Measurements from ENCODE around the gene PRDM2. TPM values are rescaled to one million over a fixed set of nuclear protein-coding genes. Genes with fewer than 3 reads are reported as not detected.
"Not testable (repeated sequence)": the region's sequence is repeated elsewhere in the genome, so short reads cannot be mapped to it uniquely, and the experiment has no call there.

PRDM2 gene
- total and polyA plus RNA-seq, 4 donors, result 11.1 to 58.7 (median 38.2) TPM

- no peaks in the 10 kb centered on the region for H3K4me1 ChIP-seq (ENCODE audit: control insufficient read depth in 1 of 2, insufficient read depth in 2 of 2, low read length in 2 of 2)
- intact Hi-C loops (cut with DNase I), result no loop called here
- 57 to 75% methylated on average over 5 of the region's 5 CpGs for WGBS, 2 donors
- no peak for ATAC-seq (ENCODE audit: low FRiP score)
- DNase-seq, result no peak
- H3K9me3 ChIP-seq (ENCODE audit: control insufficient read depth, low read length), result no peaks in the 10 kb centered on the region
- no peak overlapping the region for H3K4me3 ChIP-seq (ENCODE audit: low read length in 2 of 2)
- H3K36me3 ChIP-seq (ENCODE audit: control insufficient read depth in 1 of 2, insufficient read depth in 2 of 2, low read length in 1 of 2), result no peaks in the 10 kb centered on the region
- no peak overlapping the region for H3K27ac ChIP-seq (ENCODE audit: low read depth in 1 of 2, low read length in 2 of 2)
- no peaks in the 10 kb centered on the region for H3K27me3 ChIP-seq (ENCODE audit: control insufficient read depth in 1 of 2, insufficient read depth in 2 of 2, low read length in 1 of 2)
Measured at GRCh38 chr1:13674377-13674776, 25.6 kb upstream of the PRDM2 start.

- H3K36me3 ChIP-seq (ENCODE audit: control insufficient read depth in 1 of 2, insufficient read depth in 2 of 2, low read length in 1 of 2), result no peaks in the 10 kb centered on the region
- intact Hi-C loops (cut with DNase I), result loop anchor here in 1 of 2 donors (5.0 kb wide), 1 partner anchor 272 kb away; no protein-coding TSS in a partner anchor
- DNase-seq, result no peak
- no peaks in the 10 kb centered on the region for H3K4me1 ChIP-seq (ENCODE audit: control insufficient read depth in 1 of 2, insufficient read depth in 2 of 2, low read length in 2 of 2)
- no peak for ATAC-seq (ENCODE audit: low FRiP score)
- no peak overlapping the region for H3K27ac ChIP-seq (ENCODE audit: low read depth in 1 of 2, low read length in 2 of 2)
- 17% methylated on average over 3 of the region's 3 CpGs for WGBS, 2 donors
- no peak overlapping the region for H3K4me3 ChIP-seq (ENCODE audit: low read length in 2 of 2)
- H3K27me3 ChIP-seq (ENCODE audit: control insufficient read depth in 1 of 2, insufficient read depth in 2 of 2, low read length in 1 of 2), result no peaks in the 10 kb centered on the region
- no peaks in the 10 kb centered on the region for H3K9me3 ChIP-seq (ENCODE audit: control insufficient read depth, low read length)
Measured at GRCh38 chr1:13675151-13675651, 24.8 kb upstream of the PRDM2 start.

GRCh38 chr1:13677896-13678295, 22.1 kb upstream of the PRDM2 start:
- Histone ChIP-seq H3K27ac (ENCODE audit: low read depth in 1 of 2, low read length in 2 of 2) (no peak overlapping the region), H3K4me1 (ENCODE audit: control insufficient read depth in 1 of 2, insufficient read depth in 2 of 2, low read length in 2 of 2) (no peaks in the 10 kb centered on the region), H3K4me3 (ENCODE audit: low read length in 2 of 2) (no peak overlapping the region), H3K36me3 (ENCODE audit: control insufficient read depth in 1 of 2, insufficient read depth in 2 of 2, low read length in 1 of 2) (no peaks in the 10 kb centered on the region), H3K27me3 (ENCODE audit: control insufficient read depth in 1 of 2, insufficient read depth in 2 of 2, low read length in 1 of 2) (no peaks in the 10 kb centered on the region), H3K9me3 (ENCODE audit: control insufficient read depth, low read length) (no peaks in the 10 kb centered on the region)
- DNase-seq, result no peak
- no peak for ATAC-seq (ENCODE audit: low FRiP score)
- intact Hi-C loops (cut with DNase I), result loop anchor here in 1 of 2 donors (5.0 kb wide), 1 partner anchor 269 kb away; no protein-coding TSS in a partner anchor
- 68 to 73% methylated on average over 1 of the region's 1 CpG for WGBS, 2 donors

GRCh38 chr1:13679651-13680050, 20.3 kb upstream of the PRDM2 start:
- ATAC-seq (ENCODE audit: low FRiP score) (no peak), DNase-seq (no peak)
- H3K4me3 ChIP-seq (ENCODE audit: low read length in 2 of 2), result no peak overlapping the region
- intact Hi-C loops (cut with DNase I), result loop anchor here in 1 of 2 donors (5.0 kb wide), 2 partner anchors 143 to 268 kb away; no protein-coding TSS in a partner anchor
- H3K27me3 ChIP-seq (ENCODE audit: control insufficient read depth in 1 of 2, insufficient read depth in 2 of 2, low read length in 1 of 2), result no peaks in the 10 kb centered on the region
- no peak overlapping the region for H3K27ac ChIP-seq (ENCODE audit: low read depth in 1 of 2, low read length in 2 of 2)
- 57 to 60% methylated on average over 3 of the region's 3 CpGs for WGBS, 2 donors
- no peaks in the 10 kb centered on the region for H3K9me3 ChIP-seq (ENCODE audit: control insufficient read depth, low read length)
- H3K36me3 ChIP-seq (ENCODE audit: control insufficient read depth in 1 of 2, insufficient read depth in 2 of 2, low read length in 1 of 2), result no peaks in the 10 kb centered on the region
- no peaks in the 10 kb centered on the region for H3K4me1 ChIP-seq (ENCODE audit: control insufficient read depth in 1 of 2, insufficient read depth in 2 of 2, low read length in 2 of 2)

DNA sequence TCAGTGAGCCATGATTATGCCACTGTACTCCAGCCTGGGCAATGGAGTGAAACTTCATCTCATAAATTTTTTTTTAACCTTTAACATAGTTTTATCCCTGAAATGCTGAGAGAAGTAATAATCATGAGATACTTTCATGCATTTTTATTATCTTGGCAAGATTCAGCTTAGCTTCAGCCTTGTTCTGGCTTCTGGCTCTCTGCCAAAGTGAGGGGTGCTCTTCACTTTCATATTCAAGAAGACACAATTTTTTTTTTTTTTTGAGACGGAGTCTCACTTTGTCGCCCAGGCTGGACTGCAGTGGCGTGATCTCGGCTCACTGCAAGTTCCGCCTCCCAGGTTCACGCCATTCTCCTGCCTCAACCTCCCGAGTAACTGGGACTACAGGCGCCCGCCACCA, 19.4 kb upstream of the PRDM2 start:
- WGBS, 2 donors, result 92 to 94% methylated on average over 7 to 9 of the region's 9 CpGs
- H3K27me3 ChIP-seq (ENCODE audit: control insufficient read depth in 1 of 2, insufficient read depth in 2 of 2, low read length in 1 of 2); H3K27ac ChIP-seq (ENCODE audit: low read depth in 1 of 2, low read length in 2 of 2); ATAC-seq (ENCODE audit: low FRiP score); DNase-seq; H3K4me3 ChIP-seq (ENCODE audit: low read length in 2 of 2); H3K4me1 ChIP-seq (ENCODE audit: control insufficient read depth in 1 of 2, insufficient read depth in 2 of 2, low read length in 2 of 2); H3K36me3 ChIP-seq (ENCODE audit: control insufficient read depth in 1 of 2, insufficient read depth in 2 of 2, low read length in 1 of 2); H3K9me3 ChIP-seq (ENCODE audit: control insufficient read depth, low read length): not testable (repeated sequence)
- intact Hi-C loops (cut with DNase I), result loop anchor here in 1 of 2 donors (5.0 kb wide), 1 partner anchor 142 kb away; no protein-coding TSS in a partner anchor

GRCh38 chr1:13681921-13682320, 18.1 kb upstream of the PRDM2 start:
- intact Hi-C loops (cut with DNase I), result loop anchor here in 1 of 2 donors (5.0 kb wide), 1 partner anchor 140 kb away; no protein-coding TSS in a partner anchor
- H3K27ac ChIP-seq (ENCODE audit: low read depth in 1 of 2, low read length in 2 of 2), result no peak overlapping the region
- ATAC-seq (ENCODE audit: low FRiP score) (no peak), DNase-seq (no peak)
- H3K4me1 ChIP-seq (ENCODE audit: control insufficient read depth in 1 of 2, insufficient read depth in 2 of 2, low read length in 2 of 2), result no peaks in the 10 kb centered on the region
- no peaks in the 10 kb centered on the region for H3K9me3 ChIP-seq (ENCODE audit: control insufficient read depth, low read length)
- no peaks in the 10 kb centered on the region for H3K27me3 ChIP-seq (ENCODE audit: control insufficient read depth in 1 of 2, insufficient read depth in 2 of 2, low read length in 1 of 2)
- no peak overlapping the region for H3K4me3 ChIP-seq (ENCODE audit: low read length in 2 of 2)
- 73 to 86% methylated on average over 1 of the region's 1 CpG for WGBS, 2 donors
- H3K36me3 ChIP-seq (ENCODE audit: control insufficient read depth in 1 of 2, insufficient read depth in 2 of 2, low read length in 1 of 2), result no peaks in the 10 kb centered on the region

DNA sequence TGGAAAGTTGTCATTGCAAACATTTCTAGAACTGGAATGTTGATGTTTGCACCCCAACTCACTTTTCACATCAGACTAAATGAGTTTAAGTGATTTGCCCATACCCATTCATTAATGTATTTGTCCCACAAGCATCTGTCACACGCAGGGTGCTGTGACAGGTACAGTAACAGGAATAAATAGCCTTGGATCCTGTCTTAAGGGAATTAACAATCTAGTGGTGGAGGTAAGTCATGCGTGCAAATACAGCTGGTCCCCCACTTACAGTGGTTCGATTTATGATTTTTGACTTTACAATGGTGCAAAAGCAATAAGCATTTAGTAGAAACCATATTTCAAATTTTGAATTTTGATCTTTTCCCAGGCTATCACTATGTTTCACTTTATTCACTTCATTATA, 17.5 kb upstream of the PRDM2 start:
- DNase-seq, result no peak
- Histone ChIP-seq H3K4me3 (ENCODE audit: low read length in 2 of 2) (no peak overlapping the region), H3K9me3 (ENCODE audit: control insufficient read depth, low read length) (no peaks in the 10 kb centered on the region), H3K4me1 (ENCODE audit: control insufficient read depth in 1 of 2, insufficient read depth in 2 of 2, low read length in 2 of 2) (no peaks in the 10 kb centered on the region), H3K36me3 (ENCODE audit: control insufficient read depth in 1 of 2, insufficient read depth in 2 of 2, low read length in 1 of 2) (no peaks in the 10 kb centered on the region), H3K27me3 (ENCODE audit: control insufficient read depth in 1 of 2, insufficient read depth in 2 of 2, low read length in 1 of 2) (no peaks in the 10 kb centered on the region), H3K27ac (ENCODE audit: low read depth in 1 of 2, low read length in 2 of 2) (no peak overlapping the region)
- no peak for ATAC-seq (ENCODE audit: low FRiP score)
- intact Hi-C loops (cut with DNase I), result loop anchor here in 1 of 2 donors (5.0 kb wide), 1 partner anchor 140 kb away; no protein-coding TSS in a partner anchor
- 76 to 83% methylated on average over 3 of the region's 3 CpGs for WGBS, 2 donors

GRCh38 chr1:13683206-13683605, 16.8 kb upstream of the PRDM2 start:
- no peaks in the 10 kb centered on the region for H3K27me3 ChIP-seq (ENCODE audit: control insufficient read depth in 1 of 2, insufficient read depth in 2 of 2, low read length in 1 of 2)
- 88 to 91% methylated on average over 7 of the region's 7 CpGs for WGBS, 2 donors
- H3K9me3 ChIP-seq (ENCODE audit: control insufficient read depth, low read length), result no peaks in the 10 kb centered on the region
- no peak overlapping the region for H3K4me3 ChIP-seq (ENCODE audit: low read length in 2 of 2)
- no peaks in the 10 kb centered on the region for H3K36me3 ChIP-seq (ENCODE audit: control insufficient read depth in 1 of 2, insufficient read depth in 2 of 2, low read length in 1 of 2)
- DNase-seq (no peak), ATAC-seq (ENCODE audit: low FRiP score) (no peak)
- H3K27ac ChIP-seq (ENCODE audit: low read depth in 1 of 2, low read length in 2 of 2), result no peak overlapping the region
- intact Hi-C loops (cut with DNase I), result loop anchor here in 1 of 2 donors (5.0 kb wide), 1 partner anchor 139 kb away; no protein-coding TSS in a partner anchor
- H3K4me1 ChIP-seq (ENCODE audit: control insufficient read depth in 1 of 2, insufficient read depth in 2 of 2, low read length in 2 of 2), result no peaks in the 10 kb centered on the region

DNA sequence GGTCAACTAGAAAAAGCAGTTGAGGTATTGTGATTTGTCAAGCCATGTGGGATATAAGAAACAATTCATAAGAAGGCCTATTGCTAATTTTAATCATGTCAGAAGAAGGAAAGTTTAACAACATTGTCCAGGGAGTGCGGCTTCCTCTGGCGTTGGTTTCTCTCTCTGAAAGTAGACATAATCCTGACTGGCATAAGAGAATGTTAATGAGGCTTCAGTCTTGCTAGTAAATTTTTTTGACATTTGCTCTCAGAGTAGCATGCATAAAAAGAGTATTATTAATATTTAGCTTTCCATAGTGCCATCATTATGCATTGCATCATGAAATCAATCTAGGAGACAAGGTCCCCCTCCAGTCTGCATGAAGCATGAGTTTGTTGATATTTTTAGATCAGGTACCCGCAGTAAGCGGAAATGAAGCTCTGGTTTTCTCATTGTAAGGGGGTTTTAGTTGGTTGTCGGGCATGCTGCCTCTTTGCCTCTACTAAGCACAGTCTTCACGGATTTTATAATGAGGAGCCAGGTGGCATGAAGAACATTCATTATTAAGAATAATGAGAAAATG, 12.8 kb upstream of the PRDM2 start:
- no peaks in the 10 kb centered on the region for H3K36me3 ChIP-seq (ENCODE audit: control insufficient read depth in 1 of 2, insufficient read depth in 2 of 2, low read length in 1 of 2)
- DNase-seq (no peak), ATAC-seq (ENCODE audit: low FRiP score) (no peak)
- H3K4me1 ChIP-seq (ENCODE audit: control insufficient read depth in 1 of 2, insufficient read depth in 2 of 2, low read length in 2 of 2), result no peaks in the 10 kb centered on the region
- H3K9me3 ChIP-seq (ENCODE audit: control insufficient read depth, low read length), result no peaks in the 10 kb centered on the region
- 66% methylated on average over 6 of the region's 6 CpGs for WGBS, 2 donors
- H3K27ac ChIP-seq (ENCODE audit: low read depth in 1 of 2, low read length in 2 of 2), result no peak overlapping the region
- intact Hi-C loops (cut with DNase I), result no loop called here
- no peaks in the 10 kb centered on the region for H3K27me3 ChIP-seq (ENCODE audit: control insufficient read depth in 1 of 2, insufficient read depth in 2 of 2, low read length in 1 of 2)
- no peak overlapping the region for H3K4me3 ChIP-seq (ENCODE audit: low read length in 2 of 2)
